Hepatocyte (in vitro differentiated cells): Measurements from ENCODE around the gene EBNA1BP2. TPM values are rescaled to one million over a fixed set of nuclear protein-coding genes. Genes with fewer than 3 reads are reported as not detected.
A peak's percentile ranks its signal among the peaks of the same experiment; 100 is the strongest.

Experiments
- DNase-seq: peaks from one replicate; pipeline ENCODE4 v3.0.0-alpha.2; 2016; ENCODE audit warnings: low spot score
- H2AFZ ChIP-seq: fragments of 200-600 bp; sonication (generic); 2 replicates; pipeline ENCODE4 v1.6.0; 2016; ENCODE audit warnings: antibody characterized with exemption, mild to moderate bottlenecking
- H3K27ac ChIP-seq: fragments of 200-600 bp; sonication (generic); 2 replicates; pipeline ENCODE4 v1.5.1; 2016; ENCODE audit warnings: mild to moderate bottlenecking
- H3K27me3 ChIP-seq: fragments of 200-600 bp; sonication (generic); 2 replicates; pipeline ENCODE4 v1.6.1; 2016
- H3K36me3 ChIP-seq: fragments of 200-600 bp; sonication (generic); replicated peaks from 2 replicates; pipeline ENCODE4 v1.5.1; 2016; ENCODE audit warnings: low read depth; ENCODE audit not compliant: insufficient read depth
- H3K4me1 ChIP-seq: fragments of 200-600 bp; sonication (generic); 2 replicates; pipeline ENCODE4 v1.5.1; 2016; ENCODE audit warnings: mild to moderate bottlenecking, moderate library complexity; ENCODE audit not compliant: insufficient read depth
- H3K4me2 ChIP-seq: fragments of 200-600 bp; sonication (generic); 2 replicates; pipeline ENCODE4 v1.6.0; 2016
- H3K4me3 ChIP-seq: fragments of 200-600 bp; sonication (generic); 2 replicates; pipeline ENCODE4 v1.5.1; 2016; ENCODE audit warnings: mild to moderate bottlenecking
- H3K79me2 ChIP-seq: fragments of 200-600 bp; sonication (generic); 2 replicates; pipeline ENCODE4 v1.6.0; 2017; ENCODE audit warnings: mild to moderate bottlenecking
- H3K9me2 ChIP-seq: fragments of 200-600 bp; sonication (generic); replicated peaks from 2 replicates; pipeline ENCODE4 v1.6.0; 2017; ENCODE audit warnings: mild to moderate bottlenecking; ENCODE audit not compliant: insufficient read depth
- H3K9me3 ChIP-seq: fragments of 200-600 bp; sonication (generic); 2 replicates; pipeline ENCODE4 v1.5.1; 2016; ENCODE audit warnings: low read depth, mild to moderate bottlenecking
- H4K20me1 ChIP-seq: fragments of 200-600 bp; sonication (generic); 2 replicates; pipeline ENCODE4 v1.6.0; 2016; ENCODE audit warnings: mild to moderate bottlenecking; ENCODE audit not compliant: insufficient read depth, poor library complexity, severe bottlenecking
- EZH2 ChIP-seq: fragments of 200-600 bp; sonication (generic); IDR thresholded peaks from 2 replicates; pipeline ENCODE4 v1.6.1; 2016; ENCODE audit warnings: antibody characterized with exemption, mild to moderate bottlenecking, borderline replicate concordance
- EZH2phosphoT487 ChIP-seq: fragments of 200-600 bp; sonication (generic); IDR thresholded peaks from one replicate; pipeline ENCODE4 v1.6.1; 2018; ENCODE audit warnings: antibody characterized with exemption, mild to moderate bottlenecking, low read depth, moderate library complexity; ENCODE audit not compliant: unreplicated experiment, severe bottlenecking
- WGBS: methylation state at CpG from one replicate; pipeline ENCODE4 v1.1.6; 2016; ENCODE audit warnings: low lambda C conversion rate; ENCODE audit errors: missing lambda C conversion rate; 5-methylcytosine and 5-hydroxymethylcytosine counted together
- polyA plus RNA-seq: library from polyadenylated mRNA; unstranded; fragments of >200 nt; fragmentation: Nextera tagmentation; extraction: Ambion mirVana; gene quantifications from 2 replicates; pipeline ENCODE4 v1.2.1, GENCODE V29; 2016
- total RNA-seq: library from RNA; depleted of rRNA; stranded (reverse); fragments of >200 nt; gene quantifications from 2 replicates; pipeline ENCODE4 v1.2.3, GENCODE V29; 2014
- TF ChIP-seq, protein P1 (sequence below): fragments of 200-600 bp; sonication (generic); IDR thresholded peaks from 2 replicates; pipeline ENCODE4 v1.5.1; 2016; ENCODE audit warnings: antibody characterized with exemption, mild to moderate bottlenecking; ENCODE audit not compliant: poor library complexity

Gene EBNA1BP2, protein sequence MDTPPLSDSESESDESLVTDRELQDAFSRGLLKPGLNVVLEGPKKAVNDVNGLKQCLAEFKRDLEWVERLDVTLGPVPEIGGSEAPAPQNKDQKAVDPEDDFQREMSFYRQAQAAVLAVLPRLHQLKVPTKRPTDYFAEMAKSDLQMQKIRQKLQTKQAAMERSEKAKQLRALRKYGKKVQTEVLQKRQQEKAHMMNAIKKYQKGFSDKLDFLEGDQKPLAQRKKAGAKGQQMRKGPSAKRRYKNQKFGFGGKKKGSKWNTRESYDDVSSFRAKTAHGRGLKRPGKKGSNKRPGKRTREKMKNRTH
- 49.4 and 65.1 TPM in 2 replicates for total RNA-seq
- 73.7 and 92.1 TPM in 2 replicates for polyA plus RNA-seq

DNA sequence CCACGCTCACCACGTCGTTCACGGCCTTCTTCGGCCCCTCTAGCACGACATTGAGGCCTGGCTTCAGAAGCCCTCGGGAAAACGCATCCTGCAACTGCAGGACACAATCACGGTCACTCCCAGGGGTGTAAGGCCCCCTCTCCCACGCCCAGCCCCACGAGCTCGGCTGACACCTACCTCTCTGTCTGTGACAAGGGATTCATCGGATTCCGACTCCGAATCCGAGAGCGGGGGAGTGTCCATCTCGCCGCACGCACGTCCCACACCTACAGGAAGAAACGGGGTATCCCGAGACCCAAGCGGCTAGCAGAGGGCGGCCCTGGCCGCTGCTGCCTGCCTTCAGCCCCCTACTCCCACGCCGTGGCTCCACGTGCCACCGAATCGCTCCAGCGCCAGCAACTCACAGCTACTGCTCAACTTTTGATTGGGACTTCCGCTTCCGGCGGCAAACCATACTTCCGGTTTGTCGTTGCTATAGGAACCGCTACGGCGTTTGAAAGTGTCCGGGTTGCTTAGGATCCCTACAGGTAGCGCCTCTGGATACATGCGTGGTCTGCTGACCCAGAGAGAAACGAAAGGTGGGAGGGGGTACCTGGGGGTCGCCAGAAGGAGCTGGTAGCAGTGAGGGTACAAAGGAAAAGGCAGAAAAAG, at the start of gene EBNA1BP2, which contains the start of gene CFAP57:
Gene EBNA1BP2 (minus strand): TSS at position 415 of the 651 bp plus-strand sequence. CDS start 172 bp downstream, at position 243.
Gene CFAP57 (plus strand): TSS at position 455 of the 651 bp plus-strand sequence. CDS start 424 bp downstream, outside the sequence.
- peaks cover 23% of the 10 kb centered on the region for H3K79me2 ChIP-seq
- peak within 1 kb of the TSS; percentile 47 for H3K4me3 ChIP-seq
- TF ChIP-seq, protein P1, sequence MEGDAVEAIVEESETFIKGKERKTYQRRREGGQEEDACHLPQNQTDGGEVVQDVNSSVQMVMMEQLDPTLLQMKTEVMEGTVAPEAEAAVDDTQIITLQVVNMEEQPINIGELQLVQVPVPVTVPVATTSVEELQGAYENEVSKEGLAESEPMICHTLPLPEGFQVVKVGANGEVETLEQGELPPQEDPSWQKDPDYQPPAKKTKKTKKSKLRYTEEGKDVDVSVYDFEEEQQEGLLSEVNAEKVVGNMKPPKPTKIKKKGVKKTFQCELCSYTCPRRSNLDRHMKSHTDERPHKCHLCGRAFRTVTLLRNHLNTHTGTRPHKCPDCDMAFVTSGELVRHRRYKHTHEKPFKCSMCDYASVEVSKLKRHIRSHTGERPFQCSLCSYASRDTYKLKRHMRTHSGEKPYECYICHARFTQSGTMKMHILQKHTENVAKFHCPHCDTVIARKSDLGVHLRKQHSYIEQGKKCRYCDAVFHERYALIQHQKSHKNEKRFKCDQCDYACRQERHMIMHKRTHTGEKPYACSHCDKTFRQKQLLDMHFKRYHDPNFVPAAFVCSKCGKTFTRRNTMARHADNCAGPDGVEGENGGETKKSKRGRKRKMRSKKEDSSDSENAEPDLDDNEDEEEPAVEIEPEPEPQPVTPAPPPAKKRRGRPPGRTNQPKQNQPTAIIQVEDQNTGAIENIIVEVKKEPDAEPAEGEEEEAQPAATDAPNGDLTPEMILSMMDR: no peak
- no peak for TF ChIP-seq EZH2phosphoT487
- no peak for TF ChIP-seq EZH2
- WGBS: 1% methylated on average over 45 of the region's 45 CpGs
- no peaks in the 10 kb centered on the region for H4K20me1 ChIP-seq
- H3K27ac ChIP-seq: peak within 1 kb of the TSS; percentile 22
- H3K4me2 ChIP-seq: peak within 1 kb of the TSS; percentile 90
- DNase-seq: peak; percentile 94
- peak within 1 kb of the TSS; percentile 61 for H2AFZ ChIP-seq
- no peaks in the 10 kb centered on the region for H3K9me3 ChIP-seq
- peaks cover 9% of the 10 kb centered on the region for H3K4me1 ChIP-seq
- peaks cover 16% of the 10 kb centered on the region for H3K27me3 ChIP-seq
- no peaks in the 10 kb centered on the region for H3K9me2 ChIP-seq
- H3K36me3 ChIP-seq: no peaks in the 10 kb centered on the region

DNA sequence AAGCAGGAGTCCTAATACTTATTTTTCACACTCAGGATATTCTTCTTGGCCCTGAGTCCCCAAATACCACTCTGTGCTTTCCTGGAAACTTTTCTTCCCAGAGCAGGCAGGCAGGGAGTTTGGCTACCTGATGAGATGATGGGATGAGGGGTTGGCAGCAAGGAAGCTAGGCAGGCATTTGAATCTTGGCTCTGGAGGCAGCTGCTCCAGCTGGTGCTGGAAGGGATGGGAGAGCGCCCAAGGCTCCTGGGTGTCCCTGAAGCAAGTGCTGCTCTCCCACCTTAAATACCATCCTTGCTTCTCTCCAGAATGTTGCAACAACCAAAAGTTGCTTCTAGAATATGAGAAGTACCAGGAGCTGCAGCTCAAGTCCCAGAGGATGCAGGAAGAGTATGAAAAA, 49.7 kb upstream of the EBNA1BP2 start:
- Histone ChIP-seq H3K4me3 (no peak overlapping the region), H3K4me1 (no peaks in the 10 kb centered on the region), H3K79me2 (no peaks in the 10 kb centered on the region), H3K9me3 (no peaks in the 10 kb centered on the region), H3K4me2 (no peak overlapping the region), H3K27me3 (no peaks in the 10 kb centered on the region), H3K27ac (no peak overlapping the region), H2AFZ (no peak overlapping the region), H4K20me1 (no peaks in the 10 kb centered on the region), H3K9me2 (no peaks in the 10 kb centered on the region), H3K36me3 (no peaks in the 10 kb centered on the region)
- 96% methylated on average over 1 of the region's 1 CpG for WGBS
- no peak for TF ChIP-seq EZH2phosphoT487
- TF ChIP-seq EZH2: no peak
- TF ChIP-seq, protein P1: no peak
- DNase-seq: no peak

GRCh38 chr1:43220905-43221778, 49.1 kb upstream of the EBNA1BP2 start:
- no peak overlapping the region for H3K4me3 ChIP-seq
- no peaks in the 10 kb centered on the region for H3K27me3 ChIP-seq
- H3K4me1 ChIP-seq: no peaks in the 10 kb centered on the region
- DNase-seq: no peak
- H4K20me1 ChIP-seq: no peaks in the 10 kb centered on the region
- no peak overlapping the region for H2AFZ ChIP-seq
- no peaks in the 10 kb centered on the region for H3K9me3 ChIP-seq
- H3K9me2 ChIP-seq: no peaks in the 10 kb centered on the region
- H3K27ac ChIP-seq: no peak overlapping the region
- H3K79me2 ChIP-seq: no peaks in the 10 kb centered on the region
- WGBS: 80% methylated on average over 7 of the region's 7 CpGs
- TF ChIP-seq EZH2phosphoT487: no peak
- TF ChIP-seq, protein P1: no peak
- no peak for TF ChIP-seq EZH2
- H3K4me2 ChIP-seq: no peak overlapping the region
- H3K36me3 ChIP-seq: no peaks in the 10 kb centered on the region
